OCI-LY1 (cell line): ENCODE measurements around the gene TTC9.

Source experiments
- H2AFZ ChIP-seq: fragments of 200-600 bp; sonication (generic), shearing (Covaris generic); 2 replicates; pipeline ENCODE4 v1.6.0; 2014; ENCODE audit warnings: antibody characterized with exemption, mild to moderate bottlenecking, low read length
- H3F3A ChIP-seq: fragments of 200-600 bp; sonication (generic), shearing (Covaris generic); 2 replicates; pipeline ENCODE4 v1.6.0; 2014; ENCODE audit warnings: mild to moderate bottlenecking, antibody characterized with exemption, low read length, moderate library complexity; ENCODE audit not compliant: insufficient read depth
- H3K27ac ChIP-seq: fragments of 200-600 bp; sonication (generic); 2 replicates; pipeline ENCODE4 v1.5.1; 2014; ENCODE audit warnings: low read length, mixed run types, mild to moderate bottlenecking, low read depth; ENCODE audit not compliant: poor library complexity, severe bottlenecking
- H3K27me3 ChIP-seq: fragments of 200-600 bp; sonication (generic); 2 replicates; pipeline ENCODE4 v1.6.0; 2014; ENCODE audit warnings: antibody characterized with exemption, mild to moderate bottlenecking, low read length, moderate library complexity; ENCODE audit not compliant: insufficient read depth
- H3K36me3 ChIP-seq: fragments of 200-600 bp; sonication (generic); 2 replicates; pipeline ENCODE4 v1.6.1; 2014; ENCODE audit warnings: mild to moderate bottlenecking, antibody characterized with exemption, low read length, moderate library complexity, mixed read lengths; ENCODE audit not compliant: insufficient read depth
- H3K4me1 ChIP-seq: fragments of 200-600 bp; sonication (generic); 2 replicates; pipeline ENCODE4 v1.5.1; 2014; ENCODE audit warnings: mild to moderate bottlenecking, low read length, moderate library complexity; ENCODE audit not compliant: insufficient read depth, severe bottlenecking
- H3K4me2 ChIP-seq: fragments of 200-600 bp; sonication (generic), shearing (Covaris generic); 2 replicates; pipeline ENCODE4 v1.6.1; 2014; ENCODE audit warnings: low read length
- H3K4me3 ChIP-seq: fragments of 200-600 bp; sonication (generic); 2 replicates; pipeline ENCODE4 v1.5.1; 2014; ENCODE audit warnings: low read length, low read depth, mild to moderate bottlenecking, mixed read lengths; ENCODE audit not compliant: poor library complexity, severe bottlenecking
- H3K79me2 ChIP-seq: fragments of 200-600 bp; shearing (Covaris generic); 2 replicates; pipeline ENCODE4 v1.6.1; 2016; ENCODE audit warnings: mixed run types, low read length, mixed read lengths; ENCODE audit not compliant: insufficient read depth
- H3K9ac ChIP-seq: fragments of 200-600 bp; sonication (generic), shearing (Covaris generic); 2 replicates; pipeline ENCODE4 v1.6.1; 2014; ENCODE audit warnings: mild to moderate bottlenecking, low read length, mixed read lengths
- H3K9me2 ChIP-seq: fragments of 200-600 bp; sonication (generic), shearing (Covaris generic); 2 replicates; pipeline ENCODE4 v1.6.1; 2014; ENCODE audit warnings: low read depth, mild to moderate bottlenecking, low read length, mixed read lengths
- H3K9me3 ChIP-seq: fragments of 200-600 bp; shearing (Covaris generic); 2 replicates; pipeline ENCODE4 v1.6.1; 2014; ENCODE audit warnings: low read length, mixed read lengths
- H4K20me1 ChIP-seq: fragments of 200-600 bp; sonication (generic), shearing (Covaris generic); 2 replicates; pipeline ENCODE4 v1.6.0; 2016; ENCODE audit warnings: mild to moderate bottlenecking, low read length; ENCODE audit not compliant: insufficient read depth
- EZH2 ChIP-seq: fragments of 200-600 bp; sonication (generic), shearing (Covaris generic); IDR thresholded peaks from 2 replicates; pipeline ENCODE4 v1.8.0; 2017; ENCODE audit warnings: borderline replicate concordance, mixed run types, mild to moderate bottlenecking, antibody characterized with exemption, low read length, moderate library complexity, mixed read lengths
- TF ChIP-seq, protein P1 (sequence below): fragments of 200-600 bp; sonication (generic), shearing (Covaris generic); IDR thresholded peaks from 2 replicates; pipeline ENCODE4 v1.5.1; 2017; ENCODE audit warnings: mild to moderate bottlenecking, antibody characterized with exemption, low read length, moderate library complexity, mixed read lengths

TTC9 gene

GRCh38 chr14:70716483-70716882 is 74.8 kb downstream of the TTC9 start:
- no peak for TF ChIP-seq EZH2
- TF ChIP-seq, protein P1, sequence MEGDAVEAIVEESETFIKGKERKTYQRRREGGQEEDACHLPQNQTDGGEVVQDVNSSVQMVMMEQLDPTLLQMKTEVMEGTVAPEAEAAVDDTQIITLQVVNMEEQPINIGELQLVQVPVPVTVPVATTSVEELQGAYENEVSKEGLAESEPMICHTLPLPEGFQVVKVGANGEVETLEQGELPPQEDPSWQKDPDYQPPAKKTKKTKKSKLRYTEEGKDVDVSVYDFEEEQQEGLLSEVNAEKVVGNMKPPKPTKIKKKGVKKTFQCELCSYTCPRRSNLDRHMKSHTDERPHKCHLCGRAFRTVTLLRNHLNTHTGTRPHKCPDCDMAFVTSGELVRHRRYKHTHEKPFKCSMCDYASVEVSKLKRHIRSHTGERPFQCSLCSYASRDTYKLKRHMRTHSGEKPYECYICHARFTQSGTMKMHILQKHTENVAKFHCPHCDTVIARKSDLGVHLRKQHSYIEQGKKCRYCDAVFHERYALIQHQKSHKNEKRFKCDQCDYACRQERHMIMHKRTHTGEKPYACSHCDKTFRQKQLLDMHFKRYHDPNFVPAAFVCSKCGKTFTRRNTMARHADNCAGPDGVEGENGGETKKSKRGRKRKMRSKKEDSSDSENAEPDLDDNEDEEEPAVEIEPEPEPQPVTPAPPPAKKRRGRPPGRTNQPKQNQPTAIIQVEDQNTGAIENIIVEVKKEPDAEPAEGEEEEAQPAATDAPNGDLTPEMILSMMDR, result no peak
- Histone ChIP-seq H3K36me3 (no peaks in the 10 kb centered on the region), H3K9ac (no peak overlapping the region)

DNA sequence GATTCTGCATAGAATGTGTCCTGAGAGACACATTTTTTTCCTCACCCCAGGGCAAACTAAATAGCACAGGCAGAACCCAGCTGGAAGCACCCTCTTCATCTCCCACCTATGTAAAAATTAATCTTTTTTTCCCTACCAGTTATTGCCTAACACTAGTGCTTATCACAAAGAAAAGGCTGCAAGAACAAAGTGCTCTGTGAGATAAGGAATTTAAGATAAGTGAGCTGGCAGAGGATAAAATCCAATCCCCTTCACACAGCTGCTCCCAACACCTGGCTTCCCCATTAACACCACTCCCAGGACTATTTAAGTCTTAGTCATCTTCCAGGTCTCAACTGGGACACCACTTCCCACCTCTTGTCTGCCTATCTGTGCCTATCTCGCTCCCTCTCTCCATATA is 75.2 kb downstream of the TTC9 start:
- Histone ChIP-seq H3K9me3 (no peaks in the 10 kb centered on the region), H3K9me2 (no peaks in the 10 kb centered on the region), H3K4me3 (no peak overlapping the region), H4K20me1 (no peaks in the 10 kb centered on the region), H3K4me1 (no peaks in the 10 kb centered on the region), H3K4me2 (no peak overlapping the region), H3K9ac (no peak overlapping the region), H2AFZ (no peak overlapping the region), H3K27me3 (no peaks in the 10 kb centered on the region), H3K79me2 (no peaks in the 10 kb centered on the region), H3K36me3 (no peaks in the 10 kb centered on the region), H3K27ac (no peak overlapping the region), H3F3A (no peaks in the 10 kb centered on the region)
- TF ChIP-seq EZH2, result no peak
- TF ChIP-seq, protein P1, result no peak

More at GRCh38 chr14:70716483-70716882, 74.8 kb downstream of the TTC9 start:
- Histone ChIP-seq H3K4me2 (no peak overlapping the region), H3K4me3 (no peak overlapping the region), H3K79me2 (no peaks in the 10 kb centered on the region), H3K9me3 (no peaks in the 10 kb centered on the region), H2AFZ (no peak overlapping the region), H3K9me2 (no peaks in the 10 kb centered on the region), H3K4me1 (no peaks in the 10 kb centered on the region), H3K27ac (no peak overlapping the region), H3K27me3 (no peaks in the 10 kb centered on the region), H3F3A (no peaks in the 10 kb centered on the region), H4K20me1 (no peaks in the 10 kb centered on the region)

GRCh38 chr14:70718383-70719118 is 76.8 kb downstream of the TTC9 start:
- TF ChIP-seq EZH2, result no peak
- TF ChIP-seq, protein P1, result no peak
- H3K27ac ChIP-seq, result no peak overlapping the region
- H3K27me3 ChIP-seq, result no peaks in the 10 kb centered on the region
- H3F3A ChIP-seq, result no peaks in the 10 kb centered on the region
- no peak overlapping the region for H3K4me3 ChIP-seq
- H3K9me2 ChIP-seq, result no peaks in the 10 kb centered on the region
- H3K4me2 ChIP-seq, result no peak overlapping the region
- H2AFZ ChIP-seq, result no peak overlapping the region
- H3K36me3 ChIP-seq, result no peaks in the 10 kb centered on the region
- H3K9ac ChIP-seq, result no peak overlapping the region
- H4K20me1 ChIP-seq, result no peaks in the 10 kb centered on the region
- no peaks in the 10 kb centered on the region for H3K4me1 ChIP-seq
- H3K79me2 ChIP-seq, result no peaks in the 10 kb centered on the region
- no peaks in the 10 kb centered on the region for H3K9me3 ChIP-seq
